CD4-positive, CD25-positive, alpha-beta regulatory T cell (primary cell): ENCODE data around the gene HOXA13. TPM values are rescaled to one million over a fixed set of nuclear protein-coding genes. Genes with fewer than 3 reads are reported as not detected.

Experiments used
- ATAC-seq, 2 donors: fragments of 150-1000 bp; cut with Tn5 transposase; one replicate each; pipeline ENCODE4 v1.10.0; 2021; ENCODE audit warnings: low read depth in 2 of 2, moderate number of reproducible peaks in 2 of 2, moderate library complexity in 1 of 2
- DNase-seq, 3 donors: peaks; one replicate each; pipeline versions ENCODE4 v3.0.0 to v3.0.0-alpha.2; 2012 to 2022; ENCODE audit warnings: mixed read lengths in 1 of 3
- H3K27ac ChIP-seq: one replicate; pipeline ENCODE4 v1.7.0; 2013; ENCODE audit warnings: mild to moderate bottlenecking, low read length; ENCODE audit not compliant: insufficient read depth, poor library complexity, severe bottlenecking
- H3K27me3 ChIP-seq: one replicate; pipeline ENCODE4 v1.7.0; 2013; ENCODE audit warnings: low read length; ENCODE audit not compliant: control insufficient read depth, insufficient read depth
- H3K36me3 ChIP-seq: one replicate; pipeline ENCODE4 v1.7.0; 2013; ENCODE audit warnings: mild to moderate bottlenecking, low read length, moderate library complexity; ENCODE audit not compliant: control insufficient read depth, insufficient read depth
- H3K4me1 ChIP-seq: 2 replicates; pipeline ENCODE4 v1.7.0; 2013; ENCODE audit warnings: mild to moderate bottlenecking, low read length; ENCODE audit not compliant: insufficient read depth, control insufficient read depth, poor library complexity, severe bottlenecking
- H3K4me3 ChIP-seq: one replicate; pipeline ENCODE4 v1.7.0; 2013; ENCODE audit warnings: low read depth, mild to moderate bottlenecking, low read length, moderate library complexity
- H3K9me3 ChIP-seq, 2 experiments: 1 replicate in 1 of 2; 2 replicates in 1 of 2; pipeline ENCODE4 v1.7.0; 2013; ENCODE audit warnings: low read length in 2 of 2, mild to moderate bottlenecking in 1 of 2, moderate library complexity in 1 of 2; ENCODE audit not compliant: control insufficient read depth in 2 of 2
- H3K27ac Mint-ChIP-seq, 3 donors: one replicate each; pipeline ENCODE4 v1.8.0; 2020 to 2022; ENCODE audit warnings: mild to moderate bottlenecking in 3 of 3, mixed read lengths in 3 of 3, moderate library complexity in 2 of 3
- H3K27me3 Mint-ChIP-seq: one replicate; pipeline ENCODE4 v1.8.0; 2022; ENCODE audit warnings: mild to moderate bottlenecking, mixed read lengths
- H3K36me3 Mint-ChIP-seq: one replicate; pipeline ENCODE4 v1.8.0; 2020; ENCODE audit warnings: mixed read lengths
- H3K4me1 Mint-ChIP-seq, 4 donors: one replicate each; pipeline ENCODE4 v1.8.0; 2020 to 2022; ENCODE audit warnings: mixed read lengths in 4 of 4, mild to moderate bottlenecking in 1 of 4
- H3K4me3 Mint-ChIP-seq, 4 donors: one replicate each; pipeline ENCODE4 v1.8.0; 2020 to 2022; ENCODE audit warnings: mild to moderate bottlenecking in 4 of 4, mixed read lengths in 4 of 4, moderate library complexity in 3 of 4
- H3K9me3 Mint-ChIP-seq, 7 donors: one replicate each; pipeline ENCODE4 v1.8.0; 2020 to 2022; ENCODE audit warnings: mixed read lengths in 7 of 7, mild to moderate bottlenecking in 3 of 7, moderate library complexity in 2 of 7
- polyA plus RNA-seq, 4 donors: library from polyadenylated mRNA; unstranded; fragments of 300-500 nt; fragmentation: Illumina TruSeq; gene quantifications; one replicate each; pipeline ENCODE4 v1.2.3, GENCODE V29; 2021
- total RNA-seq: library from RNA; stranded (reverse); gene quantifications from one replicate; pipeline ENCODE4 v1.2.3, GENCODE V29; 2022

The HOXA13 gene
- total and polyA plus RNA-seq, 5 donors from 2014 or later: not detected

DNA sequence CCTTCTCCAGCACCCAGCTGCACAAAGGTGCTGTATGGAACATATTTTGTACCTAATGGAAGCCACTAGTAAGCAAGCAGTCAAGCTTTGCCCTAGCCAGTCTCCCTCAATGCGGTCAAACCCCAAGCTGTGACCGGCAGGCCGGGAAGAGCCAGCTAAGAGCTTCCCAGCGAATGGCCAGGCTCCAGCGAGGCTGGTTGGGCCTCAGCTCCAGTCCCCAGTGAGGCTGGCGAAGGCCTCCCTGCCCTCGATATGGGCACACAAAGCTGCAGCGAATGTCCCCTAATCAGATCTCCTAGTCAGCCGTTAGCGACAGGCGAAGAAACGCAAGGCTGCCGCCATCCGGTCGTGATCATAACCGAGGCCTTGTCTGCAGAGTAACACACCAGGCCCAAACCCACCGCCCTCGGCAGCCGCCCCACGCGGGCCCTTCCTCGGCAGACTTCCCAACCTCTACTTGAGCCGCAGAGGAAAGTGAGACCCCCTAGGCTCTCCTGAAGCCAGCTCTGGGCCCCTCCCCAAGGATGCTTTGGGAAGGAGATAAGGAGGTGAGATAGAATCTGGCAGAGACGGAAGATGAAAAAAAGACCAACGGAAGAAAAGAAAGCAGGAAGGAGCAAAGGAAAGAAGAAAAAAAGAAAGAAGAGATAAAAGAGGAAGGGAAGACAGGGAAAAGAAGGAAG is 31.5 kb downstream of the HOXA13 start:
- Mint-ChIP-seq H3K27me3 (peaks cover 86% of the 10 kb centered on the region), H3K36me3 (no peaks in the 10 kb centered on the region), H3K4me3 (peak overlapping the region; percentile 8 to 81 (median 56)), H3K27ac (no peak overlapping the region), H3K4me1 (peaks cover 10 to 58% (median 18%) of the 10 kb centered on the region in 4 donors), H3K9me3 (peaks cover 0 to 15% (median 0%) of the 10 kb centered on the region in 7 donors)
- no peak for ATAC-seq
- H3K4me3 ChIP-seq: no peak overlapping the region
- H3K36me3 ChIP-seq: no peaks in the 10 kb centered on the region
- DNase-seq: peak in 1 of 3 donors; percentile 41
- H3K4me1 ChIP-seq: peaks cover 62% of the 10 kb centered on the region
- H3K27ac ChIP-seq: no peak overlapping the region
- H3K27me3 ChIP-seq: peaks cover 50% of the 10 kb centered on the region
- no peaks in the 10 kb centered on the region for H3K9me3 ChIP-seq

- H3K36me3 ChIP-seq: no peaks in the 10 kb centered on the region
- peaks cover 91% of the 10 kb centered on the region for H3K27me3 Mint-ChIP-seq
- H3K9me3 Mint-ChIP-seq: peaks cover 0 to 15% (median 0%) of the 10 kb centered on the region in 7 donors
- ATAC-seq (no peak), DNase-seq (no peak)
- no peak overlapping the region for H3K27ac ChIP-seq
- no peak overlapping the region for H3K4me3 ChIP-seq
- peaks cover 56% of the 10 kb centered on the region for H3K4me1 ChIP-seq
- H3K27me3 ChIP-seq: peaks cover 54% of the 10 kb centered on the region
- H3K4me1 Mint-ChIP-seq: peaks cover 10 to 56% (median 18%) of the 10 kb centered on the region in 4 donors
- H3K9me3 ChIP-seq: no peaks in the 10 kb centered on the region
- H3K4me3 Mint-ChIP-seq: peak overlapping the region; percentile 8 to 37 (median 22)
- H3K36me3 Mint-ChIP-seq: no peaks in the 10 kb centered on the region
- no peak overlapping the region for H3K27ac Mint-ChIP-seq
Measured at GRCh38 chr7:27167916-27168264, 32.0 kb downstream of the HOXA13 start.

- no peak overlapping the region for H3K4me3 ChIP-seq
- Mint-ChIP-seq H3K9me3 (peaks cover 0 to 16% (median 0%) of the 10 kb centered on the region in 7 donors), H3K4me1 (peaks cover 10 to 47% (median 12%) of the 10 kb centered on the region in 4 donors), H3K27ac (peak overlapping the region in 1 of 3 donors; percentile 69), H3K4me3 (peak overlapping the region; percentile 8 to 81 (median 54)), H3K36me3 (no peaks in the 10 kb centered on the region), H3K27me3 (peaks cover 92% of the 10 kb centered on the region)
- no peak overlapping the region for H3K27ac ChIP-seq
- DNase-seq (no peak), ATAC-seq (no peak)
- H3K27me3 ChIP-seq: peaks cover 52% of the 10 kb centered on the region
- peaks cover 46% of the 10 kb centered on the region for H3K4me1 ChIP-seq
- H3K9me3 ChIP-seq: no peaks in the 10 kb centered on the region
- no peaks in the 10 kb centered on the region for H3K36me3 ChIP-seq
Measured at GRCh38 chr7:27166531-27167505, 33.1 kb downstream of the HOXA13 start.

DNA sequence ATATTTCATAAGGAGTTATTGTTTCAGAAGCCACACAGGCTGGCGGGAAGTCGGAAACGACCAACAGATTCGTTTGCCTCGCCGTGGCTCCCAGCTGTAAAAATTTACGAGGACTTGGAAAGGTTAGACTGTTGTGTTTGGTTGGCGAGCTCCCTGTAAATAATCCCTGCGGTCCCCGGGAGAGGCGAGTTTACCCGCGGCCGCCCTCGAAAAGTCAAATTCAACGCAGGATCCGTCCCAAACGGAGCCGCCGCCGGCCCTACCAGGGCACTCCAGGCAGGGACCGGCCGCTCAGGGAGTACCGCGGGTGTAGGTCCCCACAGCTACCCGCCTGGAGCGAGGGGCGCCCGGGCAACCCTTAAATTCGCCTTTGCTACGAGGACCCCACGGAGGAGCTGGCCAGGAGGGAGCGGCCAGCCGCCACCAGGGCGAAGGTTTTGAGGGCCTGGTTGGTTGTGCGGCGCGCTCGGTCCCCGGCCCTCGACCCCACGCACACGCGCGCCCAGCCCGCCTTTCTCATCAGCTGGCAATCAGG is 33.8 kb downstream of the HOXA13 start:
- Histone ChIP-seq H3K4me1 (peaks cover 48% of the 10 kb centered on the region), H3K27me3 (peaks cover 47% of the 10 kb centered on the region), H3K4me3 (no peak overlapping the region), H3K27ac (no peak overlapping the region), H3K36me3 (no peaks in the 10 kb centered on the region), H3K9me3 (no peaks in the 10 kb centered on the region)
- ATAC-seq: no peak
- H3K27me3 Mint-ChIP-seq: peaks cover 87% of the 10 kb centered on the region
- H3K4me3 Mint-ChIP-seq: peak overlapping the region; percentile 53 to 87 (median 81)
- H3K4me1 Mint-ChIP-seq: peaks cover 5 to 45% (median 8%) of the 10 kb centered on the region in 4 donors
- H3K36me3 Mint-ChIP-seq: no peaks in the 10 kb centered on the region
- no peak for DNase-seq
- peak overlapping the region in 1 of 3 donors; percentile 76 for H3K27ac Mint-ChIP-seq
- peaks cover 0 to 14% (median 0%) of the 10 kb centered on the region in 7 donors for H3K9me3 Mint-ChIP-seq

GRCh38 chr7:27165089-27165995 is 34.5 kb downstream of the HOXA13 start, which contains the start of gene HOXA9:
Gene HOXA9, minus strand, starts transcription at chr7:27165537. Its CDS starts 80 bp downstream, at chr7:27165457.
- Histone ChIP-seq H3K9me3 (no peaks in the 10 kb centered on the region), H3K27ac (no peak within 1 kb of the TSS), H3K4me3 (no peak within 1 kb of the TSS), H3K27me3 (peaks cover 40% of the 10 kb centered on the region), H3K4me1 (peaks cover 55% of the 10 kb centered on the region), H3K36me3 (no peaks in the 10 kb centered on the region)
- Mint-ChIP-seq H3K27ac (peak within 1 kb of the TSS; percentile 63 to 86 (median 76)), H3K4me1 (peaks cover 4 to 47% (median 11%) of the 10 kb centered on the region in 4 donors), H3K36me3 (no peaks in the 10 kb centered on the region), H3K27me3 (peaks cover 87% of the 10 kb centered on the region), H3K9me3 (peaks cover 0 to 14% (median 0%) of the 10 kb centered on the region in 7 donors), H3K4me3 (peak within 1 kb of the TSS; percentile 58 to 87 (median 82))
- ATAC-seq: no peak
- peak in 1 of 3 donors; percentile 36 for DNase-seq

- Mint-ChIP-seq H3K4me3 (peak overlapping the region; percentile 7 to 82 (median 56)), H3K9me3 (peaks cover 0 to 14% (median 0%) of the 10 kb centered on the region in 7 donors), H3K27me3 (peaks cover 90% of the 10 kb centered on the region), H3K27ac (peak overlapping the region in 2 of 3 donors; percentile 47 to 85), H3K4me1 (peaks cover 4 to 47% (median 15%) of the 10 kb centered on the region in 4 donors), H3K36me3 (no peaks in the 10 kb centered on the region)
- ATAC-seq (no peak), DNase-seq (peak in 1 of 3 donors; percentile 21)
- no peaks in the 10 kb centered on the region for H3K36me3 ChIP-seq
- H3K27me3 ChIP-seq: peaks cover 41% of the 10 kb centered on the region
- no peak overlapping the region for H3K27ac ChIP-seq
- no peaks in the 10 kb centered on the region for H3K9me3 ChIP-seq
- H3K4me1 ChIP-seq: peaks cover 54% of the 10 kb centered on the region
- no peak overlapping the region for H3K4me3 ChIP-seq
Measured at GRCh38 chr7:27164367-27165088, 35.4 kb downstream of the HOXA13 start.
